ENCODE data around the gene RFXANK.

GRCh38 chr19:19202707-19203011, 10.6 kb downstream of the RFXANK start:
- no peak for TF ChIP-seq CTCF (conservative IDR thresholded peaks at IDR 0.05; ENCODE audit: low read length)
- no peak for TF ChIP-seq EZH2phosphoT487 (IDR thresholded peaks at IDR 0.05; ENCODE audit: borderline replicate concordance, low read depth, low read length)
